Gastrocnemius medialis (tissue), 4 donors: Measurements from ENCODE around the gene PKLR.

Source experiments
- POLR2A ChIP-seq, 2 donors: fragments of 450-650 bp; IDR thresholded peaks; one replicate each; pipeline ENCODE4 v1.6.1; 2017; ENCODE audit warnings: antibody characterized with exemption in 2 of 2, mild to moderate bottlenecking in 2 of 2, moderate library complexity in 2 of 2
- TF ChIP-seq, protein P1 (sequence below), 5 experiments: fragments of 450-650 bp in 3 of 5; fragments of 200-600 bp in 2 of 5; sonication (generic) in 2 of 5; IDR thresholded peaks in 4 of 5; conservative IDR thresholded peaks in 1 of 5; 1 replicate in 4 of 5; 2 replicates in 1 of 5; pipeline ENCODE4 v1.5.1; 2016 to 2019; ENCODE audit warnings: antibody characterized with exemption in 5 of 5, mild to moderate bottlenecking in 3 of 5, moderate library complexity in 3 of 5

GRCh38 chr1:155318082-155318481, 16.8 kb upstream of the PKLR start:
- TF ChIP-seq, protein P1, sequence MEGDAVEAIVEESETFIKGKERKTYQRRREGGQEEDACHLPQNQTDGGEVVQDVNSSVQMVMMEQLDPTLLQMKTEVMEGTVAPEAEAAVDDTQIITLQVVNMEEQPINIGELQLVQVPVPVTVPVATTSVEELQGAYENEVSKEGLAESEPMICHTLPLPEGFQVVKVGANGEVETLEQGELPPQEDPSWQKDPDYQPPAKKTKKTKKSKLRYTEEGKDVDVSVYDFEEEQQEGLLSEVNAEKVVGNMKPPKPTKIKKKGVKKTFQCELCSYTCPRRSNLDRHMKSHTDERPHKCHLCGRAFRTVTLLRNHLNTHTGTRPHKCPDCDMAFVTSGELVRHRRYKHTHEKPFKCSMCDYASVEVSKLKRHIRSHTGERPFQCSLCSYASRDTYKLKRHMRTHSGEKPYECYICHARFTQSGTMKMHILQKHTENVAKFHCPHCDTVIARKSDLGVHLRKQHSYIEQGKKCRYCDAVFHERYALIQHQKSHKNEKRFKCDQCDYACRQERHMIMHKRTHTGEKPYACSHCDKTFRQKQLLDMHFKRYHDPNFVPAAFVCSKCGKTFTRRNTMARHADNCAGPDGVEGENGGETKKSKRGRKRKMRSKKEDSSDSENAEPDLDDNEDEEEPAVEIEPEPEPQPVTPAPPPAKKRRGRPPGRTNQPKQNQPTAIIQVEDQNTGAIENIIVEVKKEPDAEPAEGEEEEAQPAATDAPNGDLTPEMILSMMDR (IDR thresholded peaks at IDR 0.05 in 4 of 5, conservative IDR thresholded peaks at IDR 0.05 in 1 of 5), result no peak
- no peak for TF ChIP-seq POLR2A (IDR thresholded peaks at IDR 0.05)
